Islet of Langerhans (tissue), 1 donor: Measurements from ENCODE around the gene ASIC2.

Experiments used
- FAIRE-seq: peaks from one replicate; lab custom pipeline; 2011; peaks lifted over from hg19 to GRCh38; lab: Jason Lieb, UNC

Gene ASIC2

DNA sequence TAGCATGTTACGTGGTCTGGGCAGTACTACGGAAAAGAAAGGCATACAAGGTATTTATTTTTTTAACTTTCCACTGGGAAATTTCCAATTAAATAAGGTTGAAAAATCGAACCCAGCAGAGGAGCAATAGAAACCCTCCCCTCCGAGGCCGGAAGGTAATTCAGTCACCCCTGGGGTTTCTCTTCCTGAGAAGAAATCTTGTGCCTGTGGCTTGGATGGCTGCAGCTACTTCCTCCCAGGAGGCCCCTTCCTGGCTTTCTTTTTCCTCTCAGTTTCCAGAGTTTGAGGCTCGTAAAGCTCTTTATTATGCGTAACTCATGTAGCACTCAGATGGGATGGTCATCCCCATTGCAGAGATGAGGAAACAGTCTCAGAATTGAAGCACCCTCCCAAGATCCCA lies 140.3 kb downstream of the ASIC2 start:
- no peak for FAIRE-seq

DNA sequence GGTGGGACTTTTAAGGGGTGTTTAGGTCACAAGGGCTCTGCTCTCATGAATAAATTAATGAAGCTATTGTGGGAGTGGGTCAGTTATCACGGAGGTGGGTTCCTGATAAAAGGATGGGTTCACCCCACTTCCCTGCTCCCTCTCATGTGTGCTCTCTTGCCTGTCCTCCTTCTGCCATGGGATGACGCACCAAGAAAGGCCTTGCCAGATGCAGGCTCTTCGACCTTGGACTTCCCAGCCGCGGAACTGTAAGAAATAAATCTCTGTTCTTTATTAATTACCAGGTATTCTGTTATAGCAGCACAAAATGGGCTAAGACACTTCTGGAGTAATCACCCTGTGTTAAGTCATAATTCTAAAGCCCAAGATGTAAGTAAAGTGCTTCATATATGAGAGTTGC lies 141.5 kb downstream of the ASIC2 start:
- no peak for FAIRE-seq

DNA sequence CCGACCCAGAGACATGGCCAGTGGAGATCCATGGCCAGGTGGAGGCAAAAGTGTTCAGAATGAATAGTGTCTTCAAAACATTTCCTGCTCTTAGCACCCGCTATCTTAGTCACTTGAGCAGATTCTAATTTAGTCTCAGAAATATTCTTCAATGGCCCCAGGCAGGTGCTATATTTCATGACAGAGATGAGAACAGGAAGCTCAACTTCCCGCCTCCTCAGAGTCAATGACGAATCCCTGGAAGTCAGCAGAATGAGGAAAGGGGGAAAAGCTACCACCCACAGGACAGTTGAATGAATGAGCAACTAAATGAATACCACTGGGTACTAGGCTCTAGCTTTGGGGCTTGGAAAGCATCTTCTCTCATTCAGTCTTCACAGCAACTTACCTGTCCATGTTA lies 147.2 kb downstream of the ASIC2 start:
- no peak for FAIRE-seq

DNA sequence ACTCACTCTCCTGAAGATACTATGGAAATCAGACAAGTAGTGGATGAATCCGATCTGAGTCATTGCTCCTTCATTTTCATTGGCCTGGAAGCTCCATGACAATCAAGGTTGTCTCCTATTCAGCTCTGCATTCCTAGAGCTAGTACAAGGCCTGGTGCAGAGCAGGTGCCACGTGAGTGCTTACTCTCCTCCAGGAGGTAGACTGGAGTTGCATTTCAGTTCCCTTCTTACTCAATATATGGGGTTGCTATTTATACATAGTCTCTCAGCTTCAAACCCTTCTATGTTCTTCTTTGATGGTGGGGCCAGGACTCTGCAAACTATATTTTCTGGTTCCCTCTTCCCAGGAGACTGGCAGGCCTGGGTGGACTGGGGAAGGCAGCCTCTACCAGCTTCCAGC lies 148.3 kb downstream of the ASIC2 start:
- FAIRE-seq: no peak

DNA sequence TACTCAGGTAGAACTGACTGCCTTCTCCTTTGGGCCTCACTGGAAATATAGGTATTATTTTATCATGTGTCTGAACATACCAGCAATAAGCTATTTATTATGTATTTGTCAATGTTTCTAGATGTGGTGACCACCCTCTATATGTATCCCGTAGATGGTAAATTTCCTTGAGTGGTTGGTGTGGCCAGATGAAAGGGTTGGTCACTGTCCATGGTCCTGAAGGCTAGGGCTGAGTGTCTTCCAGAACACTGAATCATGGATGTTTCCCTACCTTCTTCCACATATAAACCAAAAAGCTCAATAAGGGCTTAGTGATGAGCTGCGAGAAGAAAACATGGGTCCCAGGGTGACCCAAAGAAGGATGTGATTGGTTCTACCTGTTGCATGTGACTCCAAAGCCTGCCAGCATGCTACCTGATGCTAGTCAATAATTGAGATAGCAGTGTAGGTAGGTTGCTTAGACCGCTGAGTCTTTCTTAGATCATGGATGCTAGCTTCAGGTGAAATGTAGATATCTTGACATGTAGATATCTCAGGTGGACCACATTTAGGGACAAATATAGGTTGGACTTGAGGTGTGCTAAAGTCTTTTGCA lies 150.3 kb downstream of the ASIC2 start:
- FAIRE-seq: no peak

DNA sequence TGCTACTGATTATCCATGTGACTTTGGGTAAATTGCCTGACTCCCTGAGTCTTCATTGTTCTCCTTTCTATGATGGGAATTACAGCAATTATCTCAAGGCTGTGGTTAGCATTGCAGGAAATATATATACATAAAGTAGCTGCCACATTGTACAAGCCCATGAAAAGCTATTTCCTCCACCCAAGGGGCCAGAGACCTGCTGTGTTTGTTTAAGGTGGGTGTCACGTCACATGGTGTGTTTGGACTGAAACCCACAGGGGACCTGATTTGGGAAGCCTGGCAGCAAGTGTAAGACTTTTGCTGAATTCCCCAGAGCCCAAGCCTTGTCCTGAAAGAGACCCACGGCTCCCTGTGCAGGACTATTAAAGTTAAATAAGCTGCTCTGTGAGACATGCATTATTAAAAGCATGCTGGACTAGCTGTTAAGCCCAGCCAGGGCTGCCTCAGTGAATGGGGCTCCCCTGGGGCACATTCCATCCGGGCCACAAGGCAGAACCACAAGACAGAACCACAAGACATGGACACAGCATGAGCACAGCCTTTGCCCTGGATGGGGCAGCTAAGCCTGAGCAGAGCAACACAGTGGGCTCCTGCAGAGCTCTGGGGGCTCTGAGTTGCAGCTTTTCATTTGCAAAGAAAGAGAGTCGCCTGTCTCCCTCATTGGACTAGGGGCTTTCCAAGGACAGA lies 152.5 kb downstream of the ASIC2 start:
- no peak for FAIRE-seq

DNA sequence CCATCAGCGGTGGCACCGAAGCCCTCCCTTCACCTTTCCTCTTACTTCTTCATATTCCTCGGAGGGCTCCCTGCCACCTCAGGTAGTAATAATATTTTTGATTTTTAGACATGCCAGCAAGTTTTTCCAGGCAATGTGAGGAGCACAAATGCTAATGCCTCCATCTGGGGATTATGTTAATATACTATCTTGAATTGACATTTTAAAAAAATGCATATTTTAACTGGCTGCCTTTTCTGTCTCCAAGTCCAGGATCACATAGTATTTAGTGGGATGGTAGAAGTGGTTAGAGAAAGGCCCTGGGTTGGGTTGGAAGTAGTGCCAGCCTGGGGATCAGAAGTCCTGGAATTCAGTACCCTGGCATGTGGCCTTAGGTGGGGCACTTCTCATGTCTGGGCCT lies 154.5 kb downstream of the ASIC2 start:
- FAIRE-seq: no peak

DNA sequence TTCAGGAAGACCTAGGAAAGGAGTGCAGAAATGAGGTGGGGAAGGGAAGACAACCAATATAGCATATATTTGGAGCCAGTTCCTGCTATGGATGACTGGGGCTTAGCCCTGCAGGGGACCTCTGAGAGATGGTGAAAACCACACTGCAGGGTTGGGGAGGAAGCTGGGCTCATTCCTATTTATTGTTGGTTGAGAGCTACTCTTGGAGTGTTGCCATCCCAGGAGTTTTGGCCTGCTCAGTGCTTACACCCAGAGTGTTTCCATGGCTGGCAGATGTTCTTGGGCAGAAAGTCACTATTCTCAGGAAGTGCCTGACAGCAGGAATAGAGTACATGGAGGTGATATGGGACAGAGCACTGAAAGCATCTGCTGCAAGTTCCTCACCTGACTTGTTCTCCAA lies 155.7 kb downstream of the ASIC2 start:
- FAIRE-seq: no peak

DNA sequence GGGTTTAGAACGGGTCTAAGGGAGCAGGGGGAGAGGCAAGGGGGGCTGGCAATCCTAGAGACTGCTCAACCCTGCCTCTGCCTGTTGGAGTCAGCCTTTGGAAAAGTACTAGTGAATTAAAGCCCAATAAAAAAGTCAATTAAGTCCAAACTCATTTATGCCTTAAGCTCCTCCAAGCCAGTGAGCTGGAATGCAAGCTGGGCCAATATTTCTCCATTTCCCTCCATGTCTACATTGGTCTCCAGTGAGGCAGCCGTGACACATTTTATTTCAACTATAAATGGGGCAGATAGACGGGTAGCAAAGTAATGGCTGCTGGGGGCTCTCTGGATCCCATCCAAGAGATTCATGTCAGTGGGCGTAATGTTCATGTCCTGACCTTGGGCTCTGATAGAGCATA lies 157.4 kb downstream of the ASIC2 start:
- no peak for FAIRE-seq

DNA sequence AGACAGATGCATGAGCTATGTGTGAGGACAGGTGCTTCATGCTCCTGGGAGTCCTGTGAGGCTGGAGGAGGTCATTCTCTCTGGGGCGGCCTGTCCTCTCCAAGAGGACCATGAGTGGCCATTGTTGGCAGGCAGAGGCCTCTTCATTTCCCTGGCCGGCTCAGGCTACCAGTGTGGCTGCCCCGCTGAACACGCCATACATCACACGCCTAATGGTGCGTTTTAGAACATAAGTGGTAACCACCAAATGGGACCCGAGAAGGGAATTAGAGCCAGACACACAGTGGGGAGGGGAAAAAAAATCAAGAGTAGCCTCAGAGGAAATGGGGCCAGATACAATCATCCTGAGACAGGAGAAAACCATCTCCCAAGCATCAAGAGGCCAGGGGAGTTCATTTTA lies 161.5 kb downstream of the ASIC2 start:
- FAIRE-seq: no peak

DNA sequence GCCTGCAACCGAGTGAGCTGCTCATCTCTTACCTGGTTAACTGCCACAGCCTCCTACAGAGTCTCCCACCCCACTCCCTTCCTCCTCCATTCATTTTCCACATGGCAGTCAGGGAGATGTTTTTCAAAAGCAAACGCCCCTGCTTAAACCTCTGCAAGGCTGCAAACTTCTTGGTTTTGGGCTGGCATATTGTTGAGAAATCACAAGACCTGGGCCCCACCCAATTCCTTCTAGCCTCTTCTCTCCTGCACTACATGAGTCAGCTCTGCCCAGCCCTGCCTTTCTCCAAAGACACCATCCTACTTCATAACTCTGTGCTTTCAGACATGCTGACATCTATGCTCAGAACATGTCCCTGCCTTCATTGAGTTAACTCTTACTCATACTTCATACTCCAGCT lies 165.4 kb downstream of the ASIC2 start:
- FAIRE-seq: no peak

DNA sequence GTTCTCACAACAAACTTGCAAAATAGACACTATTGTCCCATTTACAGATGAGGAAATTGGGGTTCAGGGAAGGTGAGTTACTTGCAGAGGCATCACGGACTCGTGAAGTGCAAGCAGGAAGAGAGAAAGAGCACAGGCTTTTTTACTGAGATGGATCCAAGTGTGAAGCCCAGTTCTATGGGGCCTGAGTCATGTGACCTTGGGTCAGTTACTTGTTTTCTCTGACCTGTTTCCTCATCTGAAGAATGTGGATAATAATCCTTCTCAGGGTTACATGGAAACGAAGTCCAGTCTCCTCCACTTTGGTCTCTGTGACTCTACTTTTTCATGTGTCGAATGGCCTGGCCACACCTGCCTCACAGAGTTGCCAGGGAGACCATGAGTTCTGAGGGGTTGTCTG lies 167.0 kb downstream of the ASIC2 start:
- FAIRE-seq: no peak

DNA sequence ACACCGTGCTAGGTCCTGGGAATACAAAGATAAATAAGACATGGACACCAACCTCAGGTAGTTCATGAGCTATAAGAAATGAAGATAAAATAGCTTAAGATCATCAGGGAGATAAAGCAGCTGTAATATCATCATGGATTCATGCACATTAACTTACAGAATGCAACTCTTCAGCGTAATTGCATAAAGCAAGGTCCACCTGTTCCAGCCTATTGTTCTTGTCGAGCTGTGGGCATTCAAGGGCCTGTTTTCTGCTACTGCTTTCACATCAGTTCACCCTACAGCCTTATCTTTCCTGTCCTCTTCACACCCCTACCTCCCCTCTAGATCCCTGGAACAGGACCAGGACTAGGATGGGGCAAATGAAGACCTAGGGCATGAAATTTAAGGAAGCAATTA lies 167.5 kb downstream of the ASIC2 start:
- FAIRE-seq: no peak

DNA sequence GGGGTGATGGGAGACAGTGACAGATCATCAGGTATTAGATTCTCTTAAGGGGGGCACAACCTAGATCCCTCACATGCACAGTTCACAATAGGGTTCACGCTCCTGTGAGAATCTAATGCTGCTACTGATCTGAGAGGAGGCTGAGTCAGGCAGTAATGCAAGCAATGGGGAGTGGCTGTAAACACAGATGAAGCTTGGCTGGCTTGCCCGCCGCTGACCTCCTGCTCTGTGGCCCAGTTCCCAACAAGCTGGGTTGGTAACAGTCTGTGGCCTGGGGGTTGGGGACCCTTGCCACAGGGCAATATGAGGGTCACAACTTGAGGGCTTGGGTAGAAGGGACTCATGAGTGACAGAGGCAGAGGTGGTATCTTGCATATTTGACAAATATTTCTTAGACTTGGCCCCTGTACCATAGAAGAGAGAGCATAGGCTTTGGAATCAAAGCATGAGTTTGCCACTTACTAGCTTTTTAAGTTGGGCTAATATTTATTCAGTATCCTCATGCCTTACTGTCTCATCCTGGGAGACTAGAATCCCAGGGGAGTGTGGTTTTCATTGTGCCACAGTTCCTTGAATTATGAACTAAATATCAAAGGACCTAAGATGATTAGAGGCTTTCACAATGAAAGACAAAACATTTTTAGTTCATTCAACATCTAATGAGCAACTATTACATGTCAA lies 168.1 kb downstream of the ASIC2 start:
- FAIRE-seq: no peak

DNA sequence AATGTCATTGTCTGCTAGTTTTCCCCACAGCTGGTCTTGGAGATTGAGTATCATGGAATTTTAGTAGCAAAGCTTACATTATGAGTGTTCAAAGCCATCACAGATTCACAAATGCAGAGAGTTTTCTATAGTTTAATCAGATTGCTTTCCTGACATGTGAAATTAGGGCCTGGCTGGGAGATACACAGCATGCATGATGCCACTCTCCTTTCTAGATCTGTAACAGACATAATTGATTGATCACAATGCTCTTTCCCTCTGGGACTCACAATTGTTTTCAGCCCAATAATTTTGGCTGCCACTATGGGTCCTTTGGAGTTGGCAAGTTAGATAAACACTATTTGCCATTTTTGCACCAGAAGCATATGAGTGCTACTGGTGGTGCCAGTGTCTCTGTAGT lies 168.9 kb downstream of the ASIC2 start:
- FAIRE-seq: no peak

DNA sequence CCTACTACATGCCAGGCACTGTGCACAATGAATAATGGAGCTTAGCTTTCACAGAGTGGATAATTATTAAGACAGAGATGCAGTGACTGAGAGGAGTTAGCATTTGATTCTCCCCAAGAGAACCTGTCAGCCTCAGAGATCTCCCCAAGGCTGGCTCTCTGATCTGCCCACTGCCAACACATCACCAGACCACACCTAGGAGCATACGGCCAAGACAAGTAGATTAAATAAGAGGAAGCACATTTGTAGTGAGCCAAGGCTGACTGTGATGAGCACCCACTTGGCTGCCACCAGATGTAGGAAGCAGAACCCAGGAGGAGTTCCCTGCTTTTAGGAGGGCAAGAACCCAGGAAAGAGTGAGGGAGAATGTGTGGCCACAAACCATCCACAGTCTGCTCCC lies 171.3 kb downstream of the ASIC2 start:
- no peak for FAIRE-seq

DNA sequence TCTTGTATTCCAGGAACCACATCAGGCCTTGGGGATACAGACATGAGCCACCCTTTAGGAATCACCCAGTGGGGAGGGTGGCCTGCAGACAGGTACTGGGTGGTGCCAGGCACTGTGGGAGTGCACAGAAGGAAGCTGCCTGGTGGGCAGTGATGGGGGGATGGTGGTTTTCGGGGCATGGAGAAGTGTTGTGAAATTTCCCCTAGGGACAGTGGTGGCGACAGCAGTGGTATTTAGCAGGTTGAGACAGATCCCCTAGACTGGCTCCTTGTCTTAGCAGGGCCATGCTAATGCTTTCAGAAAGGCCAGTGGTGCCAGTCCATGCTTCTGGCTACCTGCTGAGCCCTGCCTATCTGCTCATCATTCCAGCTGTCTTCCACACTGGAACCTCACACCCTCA lies 171.8 kb downstream of the ASIC2 start:
- FAIRE-seq: no peak

DNA sequence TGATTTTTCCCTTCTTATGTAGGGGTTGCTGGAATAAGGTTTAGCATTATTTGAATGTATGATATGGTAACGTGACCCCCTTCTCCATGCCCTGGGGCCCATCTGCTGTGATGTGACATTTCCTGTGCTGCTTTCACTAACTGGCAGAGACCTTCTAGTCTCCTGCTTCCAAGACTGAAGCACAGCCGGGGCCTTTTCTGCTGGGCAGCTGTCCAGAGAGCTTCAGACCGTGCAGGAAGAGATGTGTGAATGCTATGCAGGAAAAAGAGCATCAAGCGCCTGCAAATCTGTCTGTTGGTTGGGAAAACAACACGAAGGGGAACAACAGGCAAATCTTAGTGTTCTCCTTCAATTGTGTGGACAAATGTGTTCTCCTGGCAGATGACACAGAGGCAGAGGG lies 173.0 kb downstream of the ASIC2 start:
- FAIRE-seq: no peak

DNA sequence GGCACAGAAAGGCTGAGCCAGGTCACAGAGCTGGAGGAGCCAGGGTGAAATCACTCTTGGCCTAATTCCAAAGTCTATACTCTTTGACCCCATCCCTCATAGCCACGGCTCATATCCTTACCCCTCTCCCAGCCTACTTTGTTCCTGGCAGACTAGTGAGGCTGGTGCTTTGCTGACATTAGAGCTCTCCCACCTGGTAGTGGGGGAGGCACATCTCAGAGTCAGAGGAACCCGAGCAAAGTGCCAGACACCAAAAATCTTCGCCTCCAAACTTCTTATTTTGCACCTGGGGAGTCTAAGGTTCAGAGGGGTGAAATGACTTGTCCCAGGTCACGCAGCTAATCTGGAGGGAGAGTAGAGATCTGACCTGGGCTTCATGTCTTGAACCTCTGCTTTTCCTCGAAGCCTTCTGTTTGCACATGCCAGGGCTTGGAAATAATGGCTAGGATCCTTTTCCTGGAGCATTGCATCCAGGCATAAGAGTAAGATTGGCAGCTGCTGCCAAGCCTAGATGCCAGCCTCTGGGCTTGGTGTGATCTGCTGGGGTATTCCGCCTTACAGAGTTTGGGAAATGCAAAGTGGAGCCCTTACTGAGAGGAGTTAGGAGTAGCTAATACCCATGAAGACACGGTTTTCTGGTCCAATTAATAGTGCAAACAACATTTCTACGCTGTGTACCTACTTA lies 174.6 kb downstream of the ASIC2 start:
- no peak for FAIRE-seq

DNA sequence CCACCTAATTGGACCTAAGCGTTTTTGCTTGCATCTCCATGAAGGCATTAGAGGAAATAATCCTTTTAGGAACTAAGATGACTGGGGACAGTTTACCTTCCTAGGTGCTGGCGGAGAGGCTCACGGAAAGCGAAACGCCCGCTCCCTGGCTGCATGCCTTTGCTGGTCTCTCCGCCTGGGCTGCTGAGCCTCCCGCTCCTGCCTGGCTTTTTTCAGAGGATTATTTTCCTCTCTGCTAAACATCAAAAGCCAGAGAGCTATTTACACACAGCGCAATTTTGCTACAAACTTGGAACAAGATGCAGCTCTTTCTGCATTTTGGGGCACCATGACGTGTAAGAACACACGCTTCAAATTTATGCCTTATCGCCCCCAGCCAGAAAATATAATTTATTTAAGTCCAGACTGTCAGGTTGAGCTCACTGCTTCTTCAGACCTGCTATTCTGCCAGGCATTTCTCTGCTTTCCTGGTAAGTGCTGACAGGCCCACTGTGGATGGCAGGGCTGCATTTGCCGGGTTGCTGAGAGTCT lies 177.0 kb downstream of the ASIC2 start:
- no peak for FAIRE-seq

DNA sequence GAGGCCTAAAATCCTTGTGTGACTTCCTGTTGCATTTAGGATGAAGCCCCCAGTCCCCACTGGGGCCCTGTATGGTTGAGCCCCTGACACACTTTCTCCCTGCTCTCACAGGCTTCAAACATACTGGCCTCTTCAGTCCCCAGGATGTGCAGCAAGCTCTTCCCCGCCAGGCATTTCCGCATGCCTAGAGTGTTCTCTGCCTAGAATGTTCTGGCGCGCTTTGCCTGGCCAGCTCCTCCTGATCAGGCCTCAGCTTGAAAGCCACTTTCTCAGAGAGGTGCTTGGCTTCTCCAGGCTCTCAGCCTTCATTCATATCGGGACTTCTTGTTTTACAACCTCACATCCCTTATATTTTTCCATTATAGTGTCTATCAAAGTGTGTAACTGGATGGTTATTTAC lies 177.7 kb downstream of the ASIC2 start:
- no peak for FAIRE-seq

DNA sequence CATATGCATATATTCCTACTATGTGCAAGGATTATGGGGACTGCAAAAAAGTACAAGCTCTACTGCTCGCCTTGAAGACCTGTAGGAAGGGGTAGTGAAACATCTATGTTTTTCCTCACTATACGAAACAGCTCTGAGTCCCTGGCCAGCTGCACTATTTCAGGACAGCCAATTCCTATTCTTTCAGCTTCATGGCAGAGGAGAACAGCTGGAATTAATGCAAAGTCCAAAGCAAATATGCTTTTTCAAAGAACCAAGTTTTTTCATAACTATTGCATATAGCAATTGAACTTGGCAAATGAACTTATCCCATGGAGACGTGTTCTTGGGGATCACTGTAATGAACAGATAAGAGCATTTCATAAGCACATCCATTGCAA lies 179.1 kb downstream of the ASIC2 start:
- no peak for FAIRE-seq

DNA sequence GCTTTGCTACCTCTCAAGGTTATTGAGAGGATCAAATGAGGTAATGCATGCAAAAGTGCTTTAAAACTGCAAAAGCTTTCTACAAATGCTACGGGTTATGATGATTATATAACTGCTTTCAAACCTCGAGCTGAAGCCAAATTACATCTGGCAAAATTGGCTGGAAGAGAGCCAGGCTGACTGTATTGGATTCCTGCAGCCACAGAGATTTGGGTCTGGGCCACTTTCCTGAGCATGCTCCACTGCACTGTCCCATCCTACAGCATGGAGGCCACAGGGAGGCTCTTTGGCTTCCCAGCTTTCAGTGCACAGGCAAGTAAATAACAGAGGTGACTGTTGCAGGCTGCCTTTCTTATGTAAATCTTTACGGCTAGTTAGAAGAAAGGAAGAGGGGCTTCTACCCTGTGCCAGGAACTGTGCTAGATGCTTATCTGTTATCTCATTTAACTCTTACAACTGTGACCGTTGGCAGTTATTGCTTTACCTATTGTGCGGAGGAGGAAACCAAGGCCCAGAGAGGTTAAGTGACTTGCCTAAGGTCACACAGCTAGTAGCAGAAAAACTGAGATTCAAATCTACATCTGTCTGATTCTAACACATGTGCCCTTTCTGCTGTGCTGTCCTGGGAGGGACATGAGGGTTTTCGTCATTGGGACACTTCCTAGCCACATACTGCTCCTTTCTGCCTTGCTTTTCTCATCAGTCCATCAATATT lies 179.7 kb downstream of the ASIC2 start:
- no peak for FAIRE-seq
